ENCODE measurements around the gene ZNF358. TPM values are rescaled to one million over a fixed set of nuclear protein-coding genes. Genes with fewer than 3 reads are reported as not detected.

Gene ZNF358
- total RNA-seq, 1 donor from 2014 or later = 87.6 TPM

DNA sequence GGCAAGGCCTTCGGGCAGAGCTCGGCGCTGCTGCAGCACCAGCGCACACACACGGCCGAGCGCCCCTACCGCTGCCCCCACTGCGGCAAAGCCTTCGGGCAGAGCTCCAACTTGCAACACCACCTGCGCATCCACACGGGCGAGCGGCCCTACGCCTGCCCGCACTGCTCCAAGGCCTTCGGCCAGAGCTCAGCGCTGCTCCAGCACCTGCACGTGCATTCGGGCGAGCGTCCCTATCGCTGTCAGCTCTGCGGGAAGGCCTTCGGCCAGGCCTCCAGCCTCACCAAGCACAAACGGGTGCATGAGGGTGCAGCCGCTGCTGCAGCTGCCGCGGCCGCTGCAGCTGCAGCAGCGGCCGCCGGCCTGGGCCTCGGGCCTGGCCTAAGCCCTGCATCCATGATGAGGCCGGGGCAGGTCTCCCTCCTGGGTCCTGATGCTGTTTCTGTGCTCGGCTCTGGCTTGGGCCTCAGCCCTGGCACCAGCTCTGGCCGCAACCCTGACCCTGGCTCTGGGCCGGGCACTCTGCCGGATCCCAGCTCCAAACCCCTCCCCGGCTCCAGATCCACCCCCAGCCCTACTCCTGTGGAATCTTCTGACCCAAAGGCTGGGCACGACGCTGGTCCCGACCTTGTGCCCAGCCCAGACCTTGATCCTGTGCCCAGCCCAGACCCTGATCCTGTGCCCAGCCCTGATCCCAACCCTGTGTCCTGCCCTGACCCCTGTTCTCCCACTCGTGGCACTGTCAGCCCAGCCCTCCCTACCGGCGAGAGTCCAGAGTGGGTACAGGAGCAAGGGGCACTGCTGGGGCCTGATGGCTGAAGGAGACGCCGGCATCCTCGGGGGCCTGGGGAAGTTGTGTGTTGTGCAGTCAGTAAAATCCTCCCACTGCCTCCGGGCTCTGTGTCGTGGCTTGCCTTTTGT lies 4.5 kb downstream of the ZNF358 start:
- DNase-seq (ENCODE audit: low spot score) = no peak

GRCh38 chr19:7521551-7522071 lies 5.7 kb downstream of the ZNF358 start:
- DNase-seq (ENCODE audit: low spot score) = no peak

DNA sequence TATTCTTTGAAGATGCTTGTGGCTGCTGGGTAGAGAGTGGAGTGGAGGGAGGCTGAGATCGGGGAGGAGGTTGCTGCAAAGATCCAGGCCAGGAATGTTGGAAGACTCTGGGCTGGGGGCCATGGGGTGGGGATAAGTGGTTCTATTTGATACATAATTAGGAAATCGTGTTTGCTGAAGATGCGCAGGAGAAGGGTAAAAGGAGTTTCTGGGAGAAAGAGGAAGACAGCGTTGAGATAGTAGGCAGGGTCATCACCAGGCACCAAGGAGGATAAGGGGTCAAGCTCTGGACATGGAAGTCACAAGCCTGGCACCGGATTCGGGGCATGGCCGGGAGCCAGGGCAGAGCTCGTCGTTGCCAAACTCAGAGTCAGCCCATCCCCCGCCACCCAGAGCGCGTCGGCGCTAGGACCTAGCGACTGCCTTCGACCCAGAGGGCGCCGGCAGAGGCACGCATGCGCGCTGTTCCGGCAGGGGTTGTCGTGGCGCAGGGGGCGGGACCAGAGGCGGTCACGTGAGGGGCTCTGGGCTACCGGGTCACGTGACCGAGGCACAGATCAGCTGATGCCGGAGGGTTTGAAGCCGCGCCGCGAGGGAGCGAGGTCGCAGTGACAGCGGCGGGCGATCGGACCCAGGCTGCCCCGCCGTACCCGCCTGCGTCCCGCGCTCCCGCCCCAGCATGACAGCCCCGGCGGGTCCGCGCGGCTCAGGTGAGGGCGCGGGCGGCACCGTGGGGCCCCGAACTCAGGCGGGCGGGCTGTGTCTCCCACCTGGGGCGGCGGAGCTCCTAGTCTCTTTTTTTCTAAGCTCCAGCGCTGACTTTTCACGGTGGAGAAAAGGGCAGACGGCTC lies 6.4 kb downstream of the ZNF358 start, which contains the start of gene MCOLN1:
MCOLN1 (plus strand) TSS at position 553 of the 851 bp plus-strand sequence; CDS start at position 680, 127 bp downstream.
- DNase-seq (ENCODE audit: low spot score) = peak; percentile 99

DNA sequence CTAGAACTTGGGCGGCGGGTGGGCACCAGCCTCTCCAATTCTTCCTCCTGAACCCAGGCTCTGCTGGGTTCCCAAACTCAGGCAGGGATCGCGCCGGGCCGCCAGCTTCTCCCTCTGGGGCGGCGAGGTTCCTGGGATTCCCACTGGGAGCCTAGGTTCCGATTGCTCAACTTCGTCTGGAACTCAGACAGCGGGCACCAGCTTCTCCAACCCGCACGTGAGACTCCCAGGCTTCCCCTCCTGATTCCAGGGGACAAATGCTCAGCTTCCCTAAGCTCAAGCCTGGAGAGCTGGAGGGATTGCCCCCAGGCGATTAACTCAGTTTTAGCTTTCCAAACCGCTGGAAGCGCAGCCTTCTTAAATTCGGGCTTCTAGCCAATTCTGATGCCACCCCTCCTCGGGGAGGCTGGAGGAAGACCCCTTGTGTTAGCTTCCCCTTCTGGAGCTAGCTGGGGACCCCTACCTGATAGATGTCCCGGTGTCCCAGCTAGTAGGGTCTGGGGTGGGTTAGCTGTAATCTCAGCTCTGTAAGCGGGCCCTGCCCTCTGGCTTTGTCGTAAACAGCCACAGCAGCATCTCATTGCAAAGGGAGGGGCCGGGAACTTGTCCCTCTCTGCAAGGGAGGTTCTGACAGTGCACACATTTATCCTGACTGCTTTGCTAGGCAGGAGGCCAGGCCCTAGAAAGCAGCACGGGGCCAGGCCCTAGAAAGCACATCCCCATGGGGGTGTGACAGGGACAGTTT lies 7.2 kb downstream of the ZNF358 start:
- DNase-seq (ENCODE audit: low spot score) = no peak

- no peak for DNase-seq (ENCODE audit: low spot score)
Observed at GRCh38 chr19:7524523-7524922, 8.6 kb downstream of the ZNF358 start.

DNA sequence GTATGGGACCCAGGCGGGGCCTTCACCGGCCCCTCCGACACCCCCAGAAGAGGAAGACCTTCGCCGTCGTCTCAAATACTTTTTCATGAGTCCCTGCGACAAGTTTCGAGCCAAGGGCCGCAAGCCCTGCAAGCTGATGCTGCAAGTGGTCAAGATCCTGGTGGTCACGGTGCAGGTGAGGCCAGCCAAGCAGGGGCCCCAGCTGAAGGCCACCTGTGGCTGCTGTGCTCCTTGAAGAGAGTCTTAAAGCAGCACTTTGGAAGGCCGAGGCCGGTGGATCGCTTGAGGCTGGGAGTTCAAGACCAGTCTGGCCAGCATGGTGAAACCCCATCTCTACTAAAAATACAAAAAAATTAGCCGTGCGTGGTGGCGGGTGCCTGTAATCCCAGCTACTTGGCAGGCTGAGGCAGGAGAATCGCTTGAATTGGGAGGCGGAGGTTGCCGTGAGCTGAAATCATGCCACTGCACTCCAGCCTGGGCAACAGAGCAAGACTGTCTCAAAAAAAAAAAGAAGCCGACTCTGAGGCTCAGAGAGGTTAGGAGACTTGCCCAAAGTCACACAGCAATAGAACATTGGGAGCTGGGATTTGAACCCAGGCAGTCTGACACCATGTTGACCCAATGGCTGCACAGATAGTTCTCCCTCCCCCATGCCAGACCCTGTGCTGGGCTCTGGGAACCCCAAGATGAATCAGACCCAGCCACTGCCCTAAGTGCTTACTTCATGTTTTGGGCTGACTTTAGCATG lies 9.3 kb downstream of the ZNF358 start:
- DNase-seq (ENCODE audit: low spot score) = no peak

DNA sequence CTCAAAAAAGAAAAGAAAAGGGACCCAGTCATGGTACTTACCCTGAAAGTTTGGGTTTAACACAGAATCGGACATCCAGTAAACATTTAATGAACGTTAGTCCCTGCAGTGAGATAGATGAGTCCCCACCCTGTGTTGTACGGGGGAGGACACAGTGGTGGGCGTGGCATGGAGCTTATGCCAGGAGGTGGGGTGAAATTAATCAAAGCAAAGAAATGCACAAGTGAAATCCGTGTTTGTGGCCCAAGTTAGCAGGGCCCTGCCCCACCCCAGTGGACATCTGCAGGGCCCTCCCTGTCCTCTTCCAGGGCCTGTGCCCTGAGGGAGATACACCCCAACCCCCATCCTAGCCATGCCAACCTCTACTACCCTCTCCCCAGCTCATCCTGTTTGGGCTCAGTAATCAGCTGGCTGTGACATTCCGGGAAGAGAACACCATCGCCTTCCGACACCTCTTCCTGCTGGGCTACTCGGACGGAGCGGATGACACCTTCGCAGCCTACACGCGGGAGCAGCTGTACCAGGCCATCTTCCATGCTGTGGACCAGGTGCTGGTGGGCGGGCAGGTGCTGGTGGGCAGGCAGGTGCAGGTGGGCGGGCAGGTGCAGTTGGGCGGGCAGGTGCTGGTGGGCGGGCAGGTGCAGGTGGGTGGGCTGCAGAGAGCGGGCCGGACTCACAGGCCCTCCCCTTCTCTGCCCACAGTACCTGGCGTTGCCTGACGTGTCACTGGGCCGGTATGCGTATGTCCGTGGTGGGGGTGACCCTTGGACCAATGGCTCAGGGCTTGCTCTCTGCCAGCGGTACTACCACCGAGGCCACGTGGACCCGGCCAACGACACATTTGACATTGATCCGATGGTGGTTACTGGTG lies 10.4 kb downstream of the ZNF358 start:
- DNase-seq (ENCODE audit: low spot score) = no peak

DNA sequence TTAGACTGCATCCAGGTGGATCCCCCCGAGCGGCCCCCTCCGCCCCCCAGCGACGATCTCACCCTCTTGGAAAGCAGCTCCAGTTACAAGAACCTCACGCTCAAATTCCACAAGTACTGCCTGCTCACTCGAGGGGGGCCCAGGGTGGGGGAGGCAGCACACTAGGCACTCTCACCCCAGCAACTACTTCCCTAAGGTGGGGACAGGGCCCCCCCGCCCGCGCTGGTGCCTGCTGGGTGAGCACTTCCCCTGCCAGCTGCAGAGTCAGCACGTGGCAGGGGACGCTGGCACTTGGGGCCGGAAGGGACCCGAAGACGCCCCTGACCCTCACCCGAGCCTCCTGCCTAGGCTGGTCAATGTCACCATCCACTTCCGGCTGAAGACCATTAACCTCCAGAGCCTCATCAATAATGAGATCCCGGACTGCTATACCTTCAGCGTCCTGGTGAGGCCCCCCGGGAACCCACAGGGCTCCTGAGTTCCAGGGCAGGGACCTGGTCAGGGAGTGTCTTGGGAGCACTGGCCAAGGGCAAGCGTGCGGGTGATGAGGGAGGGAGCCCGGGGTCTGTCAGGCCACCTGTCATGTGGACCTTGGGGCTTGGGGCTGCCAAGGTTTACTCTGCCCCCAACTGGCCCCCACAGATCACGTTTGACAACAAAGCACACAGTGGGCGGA lies 11.8 kb downstream of the ZNF358 start:
- no peak for DNase-seq (ENCODE audit: low spot score)

DNA sequence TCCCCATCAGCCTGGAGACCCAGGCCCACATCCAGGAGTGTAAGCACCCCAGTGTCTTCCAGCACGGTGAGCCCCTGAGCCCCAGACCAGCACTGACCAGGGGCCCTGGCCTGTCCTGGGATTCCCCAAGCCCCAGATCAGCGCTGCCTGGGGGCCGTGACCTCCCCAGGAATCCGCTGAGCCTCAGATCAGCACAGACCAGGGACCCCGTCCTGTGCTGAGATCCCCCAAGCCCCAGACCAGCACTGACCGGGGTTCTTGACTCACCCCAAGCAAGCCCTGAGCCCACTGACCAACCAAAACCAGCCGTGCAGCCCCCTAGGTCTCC lies 12.3 kb downstream of the ZNF358 start:
- DNase-seq (ENCODE audit: low spot score) = no peak

GRCh38 chr19:7528522-7529245 lies 12.8 kb downstream of the ZNF358 start:
- no peak for DNase-seq (ENCODE audit: low spot score)

GRCh38 chr19:7529246-7529600 lies 13.3 kb downstream of the ZNF358 start:
- DNase-seq (ENCODE audit: low spot score) = no peak

DNA sequence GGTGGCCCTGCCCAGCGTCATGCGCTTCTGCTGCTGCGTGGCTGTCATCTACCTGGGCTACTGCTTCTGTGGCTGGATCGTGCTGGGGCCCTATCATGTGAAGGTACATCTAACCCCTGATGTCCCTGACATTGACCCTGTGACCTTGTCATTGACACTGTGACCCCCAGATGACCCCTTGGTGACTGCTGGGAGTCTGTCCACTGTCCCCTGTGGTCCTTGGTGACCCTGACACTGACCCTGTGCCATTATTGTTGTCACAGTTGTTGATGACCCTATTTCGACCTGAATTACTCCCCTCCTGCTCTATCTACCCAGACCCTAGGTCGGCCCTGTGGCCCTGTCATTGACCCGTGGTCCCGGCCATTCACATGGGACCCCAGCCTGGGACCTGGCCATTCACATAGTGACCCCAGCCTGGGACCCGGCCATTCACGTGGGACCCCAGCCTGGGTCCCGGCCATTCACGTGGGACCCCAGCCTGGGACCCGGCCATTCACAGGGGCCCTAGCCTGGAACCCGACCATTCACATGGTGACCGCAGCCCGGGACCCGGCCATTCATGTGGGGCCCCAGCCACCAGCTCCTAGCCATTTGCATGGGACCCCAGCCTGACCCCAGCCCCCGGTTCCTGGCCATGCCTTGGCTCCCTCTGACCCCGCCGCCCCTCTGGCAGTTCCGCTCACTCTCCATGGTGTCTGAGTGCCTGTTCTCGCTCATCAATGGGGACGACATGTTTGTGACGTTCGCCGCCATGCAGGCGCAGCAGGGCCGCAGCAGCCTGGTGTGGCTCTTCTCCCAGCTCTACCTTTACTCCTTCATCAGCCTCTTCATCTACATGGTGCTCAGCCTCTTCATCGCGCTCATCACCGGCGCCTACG lies 13.9 kb downstream of the ZNF358 start:
- DNase-seq (ENCODE audit: low spot score) = no peak

- DNase-seq (ENCODE audit: low spot score) = peak; percentile 64
Observed at GRCh38 chr19:7533281-7533885, 17.5 kb downstream of the ZNF358 start.

DNA sequence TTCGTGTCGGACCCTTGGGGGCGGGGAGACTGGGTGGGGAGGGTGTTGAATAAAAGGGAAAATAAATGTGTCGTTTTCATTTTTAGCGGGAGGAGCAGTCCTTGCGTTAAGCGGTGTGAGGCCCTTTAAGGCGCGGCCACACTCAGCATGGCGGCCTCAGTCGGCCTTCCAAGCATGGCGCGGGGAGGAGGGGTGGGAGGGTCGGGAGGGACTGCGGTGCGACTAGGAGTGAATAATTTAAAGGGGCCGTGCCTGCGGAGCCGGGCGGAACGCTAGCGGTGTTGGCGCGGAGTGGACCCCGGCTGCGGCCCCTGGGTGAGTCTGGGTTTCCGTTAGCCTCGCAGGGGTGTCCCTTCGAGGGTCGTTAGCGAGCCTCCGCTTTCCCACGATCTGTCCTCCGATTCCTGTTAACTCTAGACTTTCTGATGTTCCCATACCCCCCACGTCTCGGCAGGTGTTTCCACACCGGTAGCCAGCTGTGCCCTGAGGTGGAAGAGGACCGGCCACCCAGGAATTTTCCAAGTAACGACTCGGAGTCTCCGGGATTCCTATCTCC lies 18.1 kb downstream of the ZNF358 start:
- peak; percentile 87 for DNase-seq (ENCODE audit: low spot score)

DNA sequence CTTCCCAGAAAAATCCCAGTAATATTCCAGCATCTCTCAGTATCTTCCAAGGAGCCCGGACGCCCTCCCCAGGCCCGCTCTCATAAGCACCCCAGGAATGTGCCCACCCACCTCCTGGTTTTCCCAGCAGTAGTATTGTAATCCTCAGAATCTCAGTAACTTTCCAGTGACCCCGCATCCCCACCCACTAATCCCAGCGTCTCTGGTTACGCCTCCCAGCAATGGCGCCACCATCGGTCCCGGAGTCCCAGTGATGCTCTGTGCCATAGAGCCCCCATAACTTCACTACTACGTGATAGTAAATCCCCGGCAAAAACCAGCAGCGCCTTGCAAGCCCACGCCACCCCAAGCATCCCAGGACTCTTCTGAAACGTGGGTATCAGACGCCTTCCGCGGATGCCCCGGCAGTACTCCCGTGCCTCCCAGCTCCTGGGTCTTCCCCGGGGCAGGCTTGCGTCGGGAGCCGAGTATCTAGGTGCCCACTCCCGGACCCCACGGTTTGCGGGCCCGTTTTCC lies 18.7 kb downstream of the ZNF358 start:
- peak; percentile 68 for DNase-seq (ENCODE audit: low spot score)

GRCh38 chr19:7535047-7535997 lies 19.4 kb downstream of the ZNF358 start, which contains the start of gene PNPLA6:
PNPLA6 (plus strand) TSS chr19:7535717; CDS start chr19:7535789, 72 bp downstream.
- DNase-seq (ENCODE audit: low spot score) = peak; percentile 97

Data from mucosa of gallbladder (tissue), 1 donor.